GM23248 (cell line): ENCODE results near the gene ERMP1.

Experiments
- EZH2 ChIP-seq: fragments of 200-600 bp; sonication (generic); IDR thresholded peaks from 2 replicates; pipeline ENCODE4 v1.6.1; 2018; ENCODE audit warnings: antibody characterized with exemption, mild to moderate bottlenecking; ENCODE audit not compliant: insufficient read depth, poor library complexity, severe bottlenecking
- EZH2phosphoT487 ChIP-seq: fragments of 200-600 bp; sonication (generic); IDR thresholded peaks from 2 replicates; pipeline ENCODE4 v1.6.1; 2018; ENCODE audit warnings: antibody characterized with exemption, moderate library complexity, mild to moderate bottlenecking, low read depth; ENCODE audit not compliant: insufficient read depth

- TF ChIP-seq EZH2phosphoT487 = no peak
- TF ChIP-seq EZH2 = no peak
Observed at GRCh38 chr9:5871785-5872184, 38.9 kb upstream of the ERMP1 start.
